HepG2 (cell line): ENCODE data around the gene ATIC. TPM values are rescaled to one million over a fixed set of nuclear protein-coding genes. Genes with fewer than 3 reads are reported as not detected.

Source experiments
- ATAC-seq: fragments of 200-7000 bp; cut with Tn5 transposase; 3 replicates; pipeline ENCODE4 v1.9.1; 2020; ENCODE audit warnings: mild to moderate bottlenecking, moderate library complexity
- BruUV-seq: library from RNA; stranded (reverse); fragments of 400-500 nt; replicated peaks from 2 replicates; lab custom pipeline; 2021; lab: Mats Ljungman, UMichigan
- CTCF ChIA-PET: fragments of 300-600 bp; formaldehyde crosslinking; extraction: SDS; loops from one replicate; lab custom pipeline; 2021; ENCODE audit warnings: low total read pairs, inconsistent platforms, low intra/inter-chr PET ratio; lab: Yijun Ruan, JAX
- POLR2A ChIA-PET: fragments of 350-600 bp; sonication (Branson Sonifier 250); formaldehyde crosslinking; loops from one replicate; lab custom pipeline; 2020; ENCODE audit warnings: antibody characterized with exemption, inconsistent platforms; lab: Yijun Ruan, JAX
- DNase-seq: peaks from one replicate; pipeline ENCODE4 v3.0.0-alpha.2; 2015; ENCODE audit warnings: low spot score
- FAIRE-seq: peaks from 3 replicates; lab custom pipeline; 2011; peaks lifted over from hg19 to GRCh38; lab: Jason Lieb, UNC
- H2AFZ ChIP-seq: one replicate; pipeline ENCODE4 v1.6.1; 2011; ENCODE audit warnings: low read length, inconsistent platforms
- H3K27ac ChIP-seq: fragments of 300-600 bp; 3 replicates; pipeline ENCODE4 v1.8.0; 2011; ENCODE audit warnings: mixed run types, mild to moderate bottlenecking, mixed read lengths, low read length, inconsistent platforms; ENCODE audit not compliant: insufficient read depth; ENCODE audit errors: extremely low read length
- H3K27me3 ChIP-seq, 2 experiments: fragments of 200-600 bp in 1 of 2; 2 replicates in 1 of 2; 3 replicates in 1 of 2; pipeline versions ENCODE4 v1.6.0 to v1.8.0; 2011; ENCODE audit warnings: low read length in 2 of 2, mild to moderate bottlenecking in 2 of 2, moderate library complexity in 2 of 2, inconsistent platforms in 1 of 2; ENCODE audit not compliant: insufficient read depth in 2 of 2, control insufficient read depth in 1 of 2
- H3K36me3 ChIP-seq, 2 experiments: fragments of 200-600 bp in 1 of 2; replicated peaks in 1 of 2; 2 replicates in 1 of 2; 3 replicates in 1 of 2; pipeline versions ENCODE4 v1.5.1 to v1.8.0; 2011; ENCODE audit warnings: low read length in 2 of 2, inconsistent platforms in 1 of 2; ENCODE audit not compliant: insufficient read depth in 2 of 2, control insufficient read depth in 1 of 2
- H3K4me1 ChIP-seq: 2 replicates; pipeline ENCODE4 v1.5.1; 2012; ENCODE audit warnings: low read length, inconsistent platforms; ENCODE audit not compliant: insufficient read depth
- H3K4me2 ChIP-seq: 2 replicates; pipeline ENCODE4 v1.6.0; 2011; ENCODE audit warnings: low read depth, low read length, inconsistent platforms
- H3K4me3 ChIP-seq, 3 experiments: fragments of 200-600 bp in 1 of 3; sonication (generic), shearing (Covaris generic) in 1 of 3; replicated peaks in 1 of 3; 2 replicates each; pipeline ENCODE4 v1.5.1; 2011 to 2016; ENCODE audit warnings: low read length in 3 of 3, inconsistent platforms in 2 of 3, low read depth in 2 of 3, mild to moderate bottlenecking in 2 of 3, control low read depth in 1 of 3, mixed read lengths in 1 of 3; ENCODE audit not compliant: insufficient read depth in 1 of 3
- H3K79me2 ChIP-seq: one replicate; pipeline ENCODE4 v1.6.1; 2011; ENCODE audit warnings: low read length, inconsistent platforms; ENCODE audit not compliant: insufficient read depth
- H3K9ac ChIP-seq: 2 replicates; pipeline ENCODE4 v1.6.0; 2011; ENCODE audit warnings: mild to moderate bottlenecking, low read depth, low read length, inconsistent platforms; ENCODE audit not compliant: insufficient read depth
- H3K9me3 ChIP-seq: 2 replicates; pipeline ENCODE4 v1.5.1; 2012; ENCODE audit warnings: mild to moderate bottlenecking, low read length
- H4K20me1 ChIP-seq: 2 replicates; pipeline ENCODE4 v1.6.0; 2011; ENCODE audit warnings: inconsistent platforms, mild to moderate bottlenecking, low read length, moderate library complexity; ENCODE audit not compliant: insufficient read depth
- AFF4 ChIP-seq: sonication (generic); formaldehyde crosslinking; IDR thresholded peaks from 2 replicates; pipeline ENCODE4 v1.4.0; 2020; ENCODE audit warnings: missing genetic modification reagents
- AGO2 ChIP-seq: fragments of 200-400 bp; formaldehyde crosslinking; optimal IDR thresholded peaks from 2 replicates; pipeline ENCODE3; 2017; ENCODE audit warnings: mild to moderate bottlenecking, low read depth, low read length, moderate library complexity
- ARID5B ChIP-seq: IDR thresholded peaks from 2 replicates; pipeline ENCODE4 v1.4.0; 2020; ENCODE audit warnings: mild to moderate bottlenecking, missing genetic modification reagents
- FUBP1 ChIP-seq: sonication (generic); formaldehyde crosslinking; IDR thresholded peaks from 2 replicates; pipeline ENCODE4 v1.5.1; 2020; ENCODE audit warnings: missing genetic modification reagents, mild to moderate bottlenecking, borderline replicate concordance
- HNRNPH1 ChIP-seq: fragments of 200-400 bp; formaldehyde crosslinking; optimal IDR thresholded peaks from 2 replicates; pipeline ENCODE3; 2017; ENCODE audit warnings: mild to moderate bottlenecking, low read depth, low read length
- RBFOX2 ChIP-seq: fragments of 200-400 bp; formaldehyde crosslinking; IDR thresholded peaks from 2 replicates; pipeline ENCODE4 v1.6.1; 2017; ENCODE audit warnings: low read depth, mild to moderate bottlenecking, low read length
- ZNF720 ChIP-seq: sonication (generic); formaldehyde crosslinking; IDR thresholded peaks from 2 replicates; pipeline ENCODE4 v1.4.0; 2020; ENCODE audit warnings: missing genetic modification reagents
- WGBS: methylation state at CpG from one replicate; pipeline ENCODE4 v1.1.6; 2017; ENCODE audit warnings: low lambda C conversion rate; 5-methylcytosine and 5-hydroxymethylcytosine counted together
- in situ Hi-C: cut with HindIII; loops from 2 replicates; pipeline ENCODE4 v1.10.0; 2017; ENCODE audit warnings: low pct_unique_long_range_greater_than_20kb; ENCODE audit not compliant: extremely low pct_ligation_motif_present
- intact Hi-C: fragments of 100-400 bp; cut with micrococcal nuclease; formaldehyde crosslinking; loops from one replicate; pipeline ENCODE4 v1.10.0; 2022; ENCODE audit not compliant: unreplicated experiment
- polyA plus RNA-seq, 8 experiments: library from polyadenylated mRNA; depleted of rRNA in 3 of 8; stranded (reverse) in 7 of 8; unstranded in 1 of 8; fragments of >200 nt; fragmentation: Illumina TruSeq in 4 of 8; extraction: Trizol in 4 of 8; gene quantifications; 2 replicates each; pipeline versions ENCODE4 v1.2.1 to v1.2.3, GENCODE V29; 2011 to 2016; ENCODE audit warnings: low read depth in 4 of 8, missing spikeins in 1 of 8, mixed read lengths in 1 of 8; ENCODE audit not compliant: insufficient read depth in 1 of 8
- total RNA-seq, 5 experiments: library from RNA; depleted of rRNA; stranded (reverse); fragments of >200 nt; fragmentation: Illumina TruSeq; extraction: Trizol; gene quantifications; 2 replicates each; pipeline ENCODE4 v1.2.3, GENCODE V29; 2016; ENCODE audit warnings: low read depth in 1 of 5

The ATIC gene
- total and polyA plus RNA-seq, 2 of the 13 experiments (the other 11 are each of a cell fraction or from before 2014, with no cell fraction given) = 89.8 to 146 TPM

- CTCF ChIA-PET = no interaction called here
Observed at GRCh38 chr2:215368493-215368809, 56.6 kb downstream of the ATIC start.

GRCh38 chr2:215369181-215369760 is 57.4 kb downstream of the ATIC start:
- Histone ChIP-seq H3K4me3 (no peak overlapping the region), H3K27ac (peak overlapping the region; percentile 31), H2AFZ (no peak overlapping the region), H3K79me2 (no peaks in the 10 kb centered on the region), H4K20me1 (peaks cover 12% of the 10 kb centered on the region; the same call in 1 of the 2 replicates), H3K4me1 (no peaks in the 10 kb centered on the region), H3K9ac (no peak overlapping the region), H3K4me2 (no peak overlapping the region), H3K27me3 (no peaks in the 10 kb centered on the region), H3K9me3 (no peaks in the 10 kb centered on the region), H3K36me3 (peaks cover 43 to 96% of the 10 kb centered on the region in 2 experiments)
- FAIRE-seq = no peak
- WGBS = 97% methylated on average over 3 of the region's 3 CpGs
- intact Hi-C loops (no loop called here), in situ Hi-C loops (no loop called here)
- peak; percentile 1; the same call in 1 of the 3 replicates for ATAC-seq
- ChIA-PET CTCF (no interaction called here), POLR2A (no interaction called here)
- DNase-seq = no peak
- no TSS peak for BruUV-seq
- 0 out of 2 replicates have a peak, but pooled peaks have one; percentile 5 for TF ChIP-seq AFF4 (CRISPR knock-in tag)
- TF ChIP-seq ZNF720 (CRISPR knock-in tag) = no peak
- TF ChIP-seq ARID5B (CRISPR knock-in tag) = no peak

More at GRCh38 chr2:215368493-215368809, 56.6 kb downstream of the ATIC start:
- TF ChIP-seq HNRNPH1 (no peak), FUBP1 (CRISPR knock-in tag) (no peak), RBFOX2 (peak; percentile 53), AGO2 (peak; percentile 65)
- Histone ChIP-seq H3K27me3 (no peaks in the 10 kb centered on the region), H2AFZ (no peak overlapping the region), H3K4me2 (no peak overlapping the region), H3K9ac (no peak overlapping the region), H3K4me3 (no peak overlapping the region), H3K9me3 (no peaks in the 10 kb centered on the region), H4K20me1 (peaks cover 20% of the 10 kb centered on the region), H3K36me3 (peaks cover 46 to 96% of the 10 kb centered on the region in 2 experiments), H3K4me1 (no peaks in the 10 kb centered on the region), H3K27ac (no peak overlapping the region), H3K79me2 (no peaks in the 10 kb centered on the region)
- ATAC-seq (no peak), FAIRE-seq (no peak), DNase-seq (no peak)
- intact Hi-C loops = no loop called here
- in situ Hi-C loops = no loop called here
- no TSS peak for BruUV-seq
- POLR2A ChIA-PET = no interaction called here
